ENCODE measurements around the gene FOXS1.

The FOXS1 gene

DNA sequence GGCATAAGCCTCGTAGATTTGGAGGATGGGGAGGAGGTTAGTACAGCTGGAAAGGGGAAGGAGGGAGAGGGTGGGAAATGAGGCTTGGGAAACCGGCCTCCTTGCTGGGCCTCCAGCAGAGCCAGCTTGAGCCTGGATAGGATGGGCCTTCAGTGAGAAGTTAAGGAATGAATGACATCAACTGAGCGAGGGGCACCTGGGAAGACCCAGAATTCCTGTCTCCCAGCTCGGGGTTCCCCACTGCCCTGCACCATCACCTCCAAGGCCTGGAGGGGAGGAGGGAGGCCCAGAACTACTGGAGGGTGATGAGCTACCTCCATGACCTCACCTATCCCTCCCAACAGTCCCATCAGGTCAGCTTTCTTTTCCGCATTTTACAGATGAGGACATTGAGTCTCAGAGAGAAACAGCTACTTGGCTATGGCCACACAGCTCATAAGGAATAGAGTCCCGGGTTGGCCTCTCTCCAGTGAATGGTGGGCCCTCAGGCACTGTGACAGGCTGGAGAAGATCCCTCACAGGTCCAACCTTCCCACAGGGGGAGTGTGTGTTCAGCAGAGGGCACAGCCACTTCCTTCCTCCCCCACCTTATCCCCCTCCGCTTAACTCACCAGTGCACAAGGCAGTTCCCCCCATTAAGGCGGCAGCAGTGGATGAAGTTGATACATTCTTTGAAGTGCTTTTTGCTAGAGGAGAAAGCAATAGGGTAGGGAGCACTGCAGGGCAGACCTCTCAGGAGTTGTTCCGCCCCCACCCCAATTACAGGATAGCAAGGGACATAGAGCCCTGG lies 18.1 kb upstream of the FOXS1 start:
- TF ChIP-seq, protein P1, sequence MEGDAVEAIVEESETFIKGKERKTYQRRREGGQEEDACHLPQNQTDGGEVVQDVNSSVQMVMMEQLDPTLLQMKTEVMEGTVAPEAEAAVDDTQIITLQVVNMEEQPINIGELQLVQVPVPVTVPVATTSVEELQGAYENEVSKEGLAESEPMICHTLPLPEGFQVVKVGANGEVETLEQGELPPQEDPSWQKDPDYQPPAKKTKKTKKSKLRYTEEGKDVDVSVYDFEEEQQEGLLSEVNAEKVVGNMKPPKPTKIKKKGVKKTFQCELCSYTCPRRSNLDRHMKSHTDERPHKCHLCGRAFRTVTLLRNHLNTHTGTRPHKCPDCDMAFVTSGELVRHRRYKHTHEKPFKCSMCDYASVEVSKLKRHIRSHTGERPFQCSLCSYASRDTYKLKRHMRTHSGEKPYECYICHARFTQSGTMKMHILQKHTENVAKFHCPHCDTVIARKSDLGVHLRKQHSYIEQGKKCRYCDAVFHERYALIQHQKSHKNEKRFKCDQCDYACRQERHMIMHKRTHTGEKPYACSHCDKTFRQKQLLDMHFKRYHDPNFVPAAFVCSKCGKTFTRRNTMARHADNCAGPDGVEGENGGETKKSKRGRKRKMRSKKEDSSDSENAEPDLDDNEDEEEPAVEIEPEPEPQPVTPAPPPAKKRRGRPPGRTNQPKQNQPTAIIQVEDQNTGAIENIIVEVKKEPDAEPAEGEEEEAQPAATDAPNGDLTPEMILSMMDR (IDR thresholded peaks at IDR 0.05; ENCODE audit: insufficient read depth, low read length, poor library complexity, severe bottlenecking) = no peak
- H3K4me3 ChIP-seq (replicated peaks; ENCODE audit: low read depth, low read length) = no peak overlapping the region
- no peaks in the 10 kb centered on the region; the same call in 1 of the 2 replicates for H3K27me3 ChIP-seq (replicated peaks; ENCODE audit: control insufficient read depth, insufficient read depth, low read length)
- H3K36me3 ChIP-seq (ENCODE audit: control insufficient read depth, insufficient read depth, low read length) = no peaks in the 10 kb centered on the region
- no peak for DNase-seq (ENCODE audit: extremely low read depth, insufficient read length)

DNA sequence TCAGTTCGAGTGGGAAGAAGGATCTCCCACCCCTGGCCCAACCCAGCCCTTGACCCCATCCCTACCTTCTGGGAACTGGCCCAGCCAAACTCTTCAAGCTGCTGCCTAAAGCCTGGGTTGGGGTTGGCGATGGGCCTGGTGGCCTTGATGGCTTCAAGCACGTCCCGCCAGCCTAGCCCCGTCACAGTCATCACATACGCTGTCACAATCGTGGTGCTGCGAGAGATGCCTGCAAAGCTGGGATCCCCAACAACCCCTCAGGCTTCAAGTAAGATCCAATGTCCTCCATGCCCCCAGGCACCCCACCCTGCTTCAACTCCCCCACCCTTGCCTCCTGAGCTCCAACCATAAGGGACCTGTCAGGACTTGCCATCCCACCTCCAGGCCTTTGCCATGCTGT lies 17.1 kb upstream of the FOXS1 start:
- TF ChIP-seq, protein P1 (IDR thresholded peaks at IDR 0.05; ENCODE audit: insufficient read depth, low read length, poor library complexity, severe bottlenecking) = no peak
- DNase-seq (ENCODE audit: extremely low read depth, insufficient read length) = no peak
- Histone ChIP-seq H3K4me3 (replicated peaks; ENCODE audit: low read depth, low read length) (no peak overlapping the region), H3K27me3 (replicated peaks; ENCODE audit: control insufficient read depth, insufficient read depth, low read length) (no peaks in the 10 kb centered on the region; the same call in 1 of the 2 replicates), H3K36me3 (ENCODE audit: control insufficient read depth, insufficient read depth, low read length) (no peaks in the 10 kb centered on the region)

DNA sequence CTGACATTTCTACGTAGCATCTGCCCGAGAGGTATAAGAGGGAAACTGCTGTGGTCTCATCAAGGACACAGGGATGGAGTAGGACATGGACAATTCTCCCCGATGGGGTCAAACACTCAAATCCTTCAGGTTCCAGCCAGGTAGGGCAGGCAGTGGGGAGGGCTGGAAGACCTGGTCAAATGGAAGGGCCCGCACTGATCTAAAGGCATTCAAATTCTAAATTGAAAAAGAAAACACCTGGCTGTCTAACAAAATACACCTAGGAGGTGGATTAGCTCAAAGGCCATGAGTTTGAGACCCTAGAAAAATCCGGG lies 16.7 kb upstream of the FOXS1 start:
- DNase-seq (ENCODE audit: extremely low read depth, insufficient read length) = no peak
- H3K27me3 ChIP-seq (replicated peaks; ENCODE audit: control insufficient read depth, insufficient read depth, low read length) = no peaks in the 10 kb centered on the region; the same call in 1 of the 2 replicates
- H3K4me3 ChIP-seq (replicated peaks; ENCODE audit: low read depth, low read length) = no peak overlapping the region
- TF ChIP-seq, protein P1 (IDR thresholded peaks at IDR 0.05; ENCODE audit: insufficient read depth, low read length, poor library complexity, severe bottlenecking) = no peak
- no peaks in the 10 kb centered on the region for H3K36me3 ChIP-seq (ENCODE audit: control insufficient read depth, insufficient read depth, low read length)

DNA sequence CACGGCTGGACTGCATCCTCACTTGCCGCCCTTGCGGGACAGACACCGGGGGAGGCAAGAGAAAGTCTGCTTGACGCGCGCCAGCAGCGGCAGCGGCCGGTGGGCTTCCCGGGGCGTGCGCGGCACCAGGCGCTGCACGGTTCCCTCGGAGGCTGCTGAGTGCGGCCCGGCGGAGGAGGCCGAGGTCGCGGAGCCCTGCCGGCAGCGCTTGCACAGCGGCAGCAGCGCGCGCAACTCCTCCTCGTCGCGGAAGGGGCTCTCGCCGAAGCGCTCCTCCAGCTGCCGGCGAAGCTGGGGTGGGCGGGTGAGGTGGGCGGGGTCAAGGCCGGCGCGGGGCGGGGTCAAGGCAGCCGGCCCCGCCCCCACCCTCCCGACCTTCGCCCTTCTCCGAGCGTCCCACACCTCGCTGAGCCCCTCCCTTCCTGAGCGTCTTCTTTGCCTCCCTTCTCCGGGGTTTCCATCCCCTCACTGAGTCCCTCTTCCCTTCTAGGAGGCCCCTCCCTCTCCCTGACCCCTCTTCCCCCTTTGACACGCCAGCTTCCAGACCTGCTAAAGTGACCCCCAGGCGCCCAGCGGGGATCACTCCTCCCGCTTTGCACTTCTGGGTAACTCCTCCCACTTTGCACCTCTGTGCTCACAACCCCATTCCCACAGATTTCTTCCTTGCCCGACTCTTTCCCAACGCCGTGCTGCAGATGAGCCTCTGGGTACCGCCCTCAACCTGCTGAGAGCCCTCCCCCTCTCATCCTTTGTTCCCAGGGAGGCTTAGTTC lies 16.2 kb upstream of the FOXS1 start:
- Histone ChIP-seq H3K27me3 (replicated peaks; ENCODE audit: control insufficient read depth, insufficient read depth, low read length) (no peaks in the 10 kb centered on the region; the same call in 1 of the 2 replicates), H3K36me3 (ENCODE audit: control insufficient read depth, insufficient read depth, low read length) (no peaks in the 10 kb centered on the region)
- peak; percentile 83 for DNase-seq (ENCODE audit: extremely low read depth, insufficient read length)

DNA sequence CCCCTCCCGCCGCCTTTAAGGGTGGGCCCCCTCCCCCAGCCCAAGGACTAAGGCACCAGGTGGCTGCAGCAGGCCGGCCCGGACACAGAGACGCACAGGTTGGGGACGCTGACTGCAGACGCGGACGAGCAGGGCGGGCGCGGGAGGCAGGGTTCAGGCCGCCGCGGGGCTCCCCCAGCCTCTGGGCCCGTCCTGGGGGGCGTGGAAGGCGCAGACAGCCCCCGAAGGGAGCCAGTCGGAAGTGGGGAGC lies 15.7 kb upstream of the FOXS1 start:
- no peaks in the 10 kb centered on the region; the same call in 1 of the 2 replicates for H3K27me3 ChIP-seq (replicated peaks; ENCODE audit: control insufficient read depth, insufficient read depth, low read length)
- DNase-seq (ENCODE audit: extremely low read depth, insufficient read length) = no peak
- no peaks in the 10 kb centered on the region for H3K36me3 ChIP-seq (ENCODE audit: control insufficient read depth, insufficient read depth, low read length)
- TF ChIP-seq, protein P1 (IDR thresholded peaks at IDR 0.05; ENCODE audit: insufficient read depth, low read length, poor library complexity, severe bottlenecking) = no peak
- H3K4me3 ChIP-seq (replicated peaks; ENCODE audit: low read depth, low read length) = peak overlapping the region; percentile 61

More for the DNA sequence above, 16.2 kb upstream of the FOXS1 start:
- H3K4me3 ChIP-seq (replicated peaks; ENCODE audit: low read depth, low read length) = peak overlapping the region; percentile 61
- TF ChIP-seq, protein P1 (IDR thresholded peaks at IDR 0.05; ENCODE audit: insufficient read depth, low read length, poor library complexity, severe bottlenecking) = no peak
